GM18858 (cell line): ENCODE measurements around the gene GIT1.

ENCODE experiments used
- ATAC-seq: cut with Tn5 transposase; IDR thresholded peaks from one replicate; pipeline ENCODE4 v1.9.1; 2021; ENCODE audit not compliant: unreplicated experiment

GIT1 gene

GRCh38 chr17:29615492-29616299, 26.2 kb upstream of the GIT1 start:
- ATAC-seq, result no peak

GRCh38 chr17:29615048-29615385, 25.6 kb upstream of the GIT1 start:
- ATAC-seq, result no peak

GRCh38 chr17:29614349-29615047, 25.1 kb upstream of the GIT1 start:
- no peak for ATAC-seq

GRCh38 chr17:29613856-29614255, 24.4 kb upstream of the GIT1 start:
- no peak for ATAC-seq

GRCh38 chr17:29613352-29613837, 23.9 kb upstream of the GIT1 start:
- no peak for ATAC-seq

- ATAC-seq, result no peak
Observed at GRCh38 chr17:29612404-29613280, 23.2 kb upstream of the GIT1 start.

GRCh38 chr17:29612094-29612403, 22.6 kb upstream of the GIT1 start:
- no peak for ATAC-seq

GRCh38 chr17:29611351-29612093, 22.1 kb upstream of the GIT1 start:
- no peak for ATAC-seq

GRCh38 chr17:29610395-29610794, 20.9 kb upstream of the GIT1 start:
- no peak for ATAC-seq

GRCh38 chr17:29608986-29609385, 19.5 kb upstream of the GIT1 start:
- no peak for ATAC-seq

- no peak for ATAC-seq
Observed at GRCh38 chr17:29607557-29608195, 18.2 kb upstream of the GIT1 start.

- no peak for ATAC-seq
Observed at GRCh38 chr17:29603109-29603674, 13.7 kb upstream of the GIT1 start.

GRCh38 chr17:29597361-29598172, 8.1 kb upstream of the GIT1 start:
- no peak for ATAC-seq

- ATAC-seq, result no peak
Observed at GRCh38 chr17:29596811-29597210, 7.4 kb upstream of the GIT1 start.

- no peak for ATAC-seq
Observed at GRCh38 chr17:29595943-29596774, 6.7 kb upstream of the GIT1 start.

- ATAC-seq, result no peak
Observed at GRCh38 chr17:29595107-29595942, 5.9 kb upstream of the GIT1 start.

- ATAC-seq, result no peak
Observed at GRCh38 chr17:29594519-29595090, 5.2 kb upstream of the GIT1 start.
